NK-92 treated with Interleukin-12 subunit alpha and Interleukin-12 subunit beta, amount 100 ng/mL, for 24 hours (cell line): ENCODE data around the gene DOHH.

Experiments
- DNase-seq: peaks from one replicate; lab custom pipeline; 2025; lab: John Stamatoyannopoulos, UW

DOHH gene

DNA sequence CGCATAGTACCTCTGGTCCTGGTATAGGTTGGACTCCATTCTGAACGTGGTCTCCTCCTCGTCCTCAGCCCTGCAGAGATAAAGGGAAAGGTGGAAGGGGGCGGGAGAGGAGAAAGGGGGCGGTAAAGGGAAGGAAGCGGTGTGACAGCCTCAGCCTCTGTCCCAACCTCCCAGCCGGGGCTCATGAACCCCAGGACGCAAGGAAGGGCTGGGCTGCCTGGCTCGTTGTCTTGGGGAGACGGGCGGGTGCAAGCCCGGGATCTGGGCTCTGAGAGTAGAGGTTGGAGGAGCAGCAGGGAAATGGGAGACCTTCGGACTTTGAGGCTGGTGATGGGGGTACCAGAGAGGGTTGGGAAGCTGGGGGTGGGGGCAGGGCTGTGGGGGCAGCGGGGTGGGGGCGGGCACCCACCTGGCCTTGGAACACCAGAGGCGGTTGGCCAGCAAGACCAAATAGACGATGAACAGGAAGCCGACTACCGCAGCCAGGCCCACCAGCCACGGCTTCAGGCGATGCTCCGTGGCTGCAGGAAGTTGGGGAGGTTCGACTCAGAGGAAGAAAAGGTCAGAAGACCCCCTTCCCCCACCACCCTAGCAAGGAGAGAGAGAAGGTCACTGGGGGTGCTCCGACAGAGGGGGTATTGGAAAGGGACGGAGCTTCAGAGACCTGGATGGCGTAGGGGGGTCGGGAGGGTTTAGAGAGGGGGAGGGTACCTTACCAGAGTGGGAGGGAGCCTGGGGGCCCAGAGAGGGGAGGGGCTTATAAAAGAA, 21.9 kb downstream of the DOHH start:
- DNase-seq: no peak

DNA sequence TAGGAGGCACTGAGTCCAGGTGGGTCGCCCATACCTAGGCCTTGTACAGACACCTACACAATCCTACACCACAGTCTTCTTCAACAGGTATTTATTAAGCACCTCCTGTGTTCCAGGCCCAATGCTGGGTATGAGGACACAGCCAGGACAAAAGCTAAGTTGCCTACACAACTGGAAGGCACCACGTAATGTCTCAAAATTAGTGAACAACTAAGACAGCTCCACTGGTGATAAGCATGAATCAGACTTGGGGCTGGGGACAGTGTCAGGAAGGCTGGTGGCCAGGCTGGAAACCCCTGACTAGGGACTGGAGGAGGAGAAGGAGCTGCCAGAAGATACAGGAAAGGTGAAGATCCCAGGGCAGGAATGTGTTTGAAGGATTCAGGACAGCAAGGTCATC, 22.5 kb downstream of the DOHH start:
- no peak for DNase-seq

DNA sequence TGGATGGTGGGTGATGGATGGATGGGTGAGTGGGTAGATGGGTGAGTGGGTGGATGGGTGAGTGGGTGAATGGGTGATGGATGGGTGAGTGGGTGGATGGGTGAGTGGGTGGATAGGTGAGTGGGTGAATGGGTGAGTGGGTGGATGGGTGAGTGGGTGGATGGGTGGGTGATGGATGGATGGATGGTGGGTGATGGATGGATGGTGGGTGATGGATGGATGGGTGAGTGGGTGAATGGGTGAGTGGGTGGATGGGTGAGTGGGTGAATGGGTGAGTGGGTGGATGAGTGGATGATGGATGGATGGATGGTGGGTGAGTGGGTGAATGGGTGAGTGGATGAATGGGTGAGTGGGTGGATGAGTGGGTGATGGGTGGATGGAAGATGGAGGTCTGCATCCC, 23.0 kb downstream of the DOHH start:
- DNase-seq: no peak

DNA sequence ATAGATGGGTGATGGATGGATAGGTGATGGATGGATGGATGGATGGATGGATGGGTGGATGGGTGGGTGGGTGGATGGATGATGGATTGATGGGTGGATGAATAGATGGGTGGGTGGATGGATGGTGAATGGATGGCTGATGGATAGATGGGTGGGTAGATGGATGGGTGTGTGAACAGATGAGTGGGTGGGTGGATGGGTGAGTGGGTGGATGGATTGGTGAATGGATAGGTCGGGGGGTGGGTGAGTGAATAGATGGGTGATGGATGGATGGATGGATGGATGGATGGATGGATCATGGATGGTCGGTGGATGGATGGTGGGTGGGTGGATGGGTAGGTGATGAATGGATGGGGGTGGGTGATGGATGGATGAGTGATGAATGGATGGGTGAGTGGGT, 23.6 kb downstream of the DOHH start:
- DNase-seq: no peak

DNA sequence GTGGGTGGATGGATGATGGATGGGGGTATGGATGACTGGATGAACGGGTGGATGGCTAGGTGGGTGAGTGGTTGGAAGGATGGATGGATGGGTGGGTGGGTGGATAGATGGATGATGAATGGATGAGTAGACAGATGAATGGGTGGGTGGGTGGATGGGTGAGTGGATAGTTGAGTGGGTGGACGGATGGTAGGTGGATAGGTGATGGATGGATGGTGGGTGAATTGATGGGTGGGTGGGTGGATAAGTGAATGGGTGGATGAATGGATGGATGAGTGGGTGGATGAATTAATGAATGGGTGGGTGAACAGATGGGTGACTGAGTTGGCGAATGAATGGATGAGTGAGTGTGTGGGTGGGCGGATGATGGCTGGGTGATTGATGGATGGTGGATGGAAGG, 25.0 kb downstream of the DOHH start:
- DNase-seq: no peak

DNA sequence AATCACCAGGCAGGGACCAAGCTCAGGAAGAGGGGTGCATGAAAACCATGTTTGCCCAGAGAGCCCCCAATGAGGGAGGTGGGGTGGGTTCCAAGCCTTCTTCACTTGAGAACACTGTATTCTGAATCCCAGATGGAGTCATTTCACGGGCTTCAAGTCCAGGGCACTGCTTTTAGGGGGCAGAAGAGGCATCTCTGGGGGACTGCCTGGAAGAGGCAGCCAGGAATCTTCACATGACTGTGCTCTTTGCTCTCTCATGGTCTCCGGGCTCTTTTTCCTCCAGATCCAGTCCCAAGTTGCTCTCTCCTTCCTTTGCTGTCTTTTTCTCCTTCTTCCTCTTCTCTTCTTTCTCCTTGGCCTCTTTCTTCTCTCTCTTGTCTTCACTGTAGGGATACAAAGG, 25.9 kb downstream of the DOHH start:
- no peak for DNase-seq

DNA sequence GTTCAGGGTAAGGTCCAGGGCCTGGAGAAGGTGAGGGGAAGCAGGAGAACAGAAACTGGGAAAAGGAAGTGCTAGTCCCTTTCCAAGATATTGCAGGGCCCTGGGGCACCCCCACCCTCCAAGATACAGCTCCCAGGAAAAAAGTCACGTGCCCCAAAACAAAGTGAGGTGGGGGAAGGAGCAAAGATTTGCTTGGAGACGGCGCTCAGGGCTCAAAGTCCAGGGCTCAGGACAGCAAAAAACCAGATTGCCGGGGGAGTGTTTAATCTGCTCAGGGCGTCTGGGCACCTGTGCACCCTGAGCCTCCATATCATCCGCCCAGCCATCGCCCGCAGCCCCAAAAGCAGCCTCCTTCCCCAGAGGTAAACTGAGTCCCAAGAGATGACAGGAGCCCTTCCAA, 26.5 kb downstream of the DOHH start:
- no peak for DNase-seq

DNA sequence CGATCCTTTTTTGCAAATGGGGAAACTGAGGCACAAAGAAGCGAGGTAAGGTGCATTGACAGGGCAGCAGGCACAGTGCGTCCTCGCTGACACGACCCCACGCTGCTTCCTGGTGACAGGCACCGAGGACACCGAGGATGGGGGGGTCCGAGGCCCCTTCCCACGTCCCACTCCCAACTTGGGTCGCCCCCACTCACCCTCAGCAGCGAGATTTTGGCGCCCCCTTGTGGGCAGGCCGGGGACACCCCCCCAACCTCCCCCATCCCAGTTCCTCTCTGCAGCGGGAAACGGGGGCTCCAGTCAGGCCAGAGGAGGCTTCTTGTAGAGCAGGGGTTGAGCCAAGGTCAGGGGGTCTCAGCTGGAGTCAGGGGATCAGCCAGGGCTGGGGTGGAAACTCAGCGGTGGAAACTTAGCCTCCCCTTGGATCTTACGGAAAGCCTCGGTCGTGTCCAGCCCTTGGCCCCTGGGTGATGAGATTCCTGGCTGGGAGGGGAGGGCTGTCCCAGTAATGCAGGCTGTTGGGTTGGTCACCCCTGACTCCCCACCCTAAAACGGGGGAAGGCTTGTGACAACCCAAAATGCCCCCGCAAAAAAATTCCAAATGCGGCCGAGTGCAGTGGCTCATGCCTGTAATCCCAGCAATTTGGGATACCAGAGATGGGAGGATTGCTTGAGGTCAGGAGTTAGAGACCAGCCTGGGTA, 28.4 kb downstream of the DOHH start:
- no peak for DNase-seq

DNA sequence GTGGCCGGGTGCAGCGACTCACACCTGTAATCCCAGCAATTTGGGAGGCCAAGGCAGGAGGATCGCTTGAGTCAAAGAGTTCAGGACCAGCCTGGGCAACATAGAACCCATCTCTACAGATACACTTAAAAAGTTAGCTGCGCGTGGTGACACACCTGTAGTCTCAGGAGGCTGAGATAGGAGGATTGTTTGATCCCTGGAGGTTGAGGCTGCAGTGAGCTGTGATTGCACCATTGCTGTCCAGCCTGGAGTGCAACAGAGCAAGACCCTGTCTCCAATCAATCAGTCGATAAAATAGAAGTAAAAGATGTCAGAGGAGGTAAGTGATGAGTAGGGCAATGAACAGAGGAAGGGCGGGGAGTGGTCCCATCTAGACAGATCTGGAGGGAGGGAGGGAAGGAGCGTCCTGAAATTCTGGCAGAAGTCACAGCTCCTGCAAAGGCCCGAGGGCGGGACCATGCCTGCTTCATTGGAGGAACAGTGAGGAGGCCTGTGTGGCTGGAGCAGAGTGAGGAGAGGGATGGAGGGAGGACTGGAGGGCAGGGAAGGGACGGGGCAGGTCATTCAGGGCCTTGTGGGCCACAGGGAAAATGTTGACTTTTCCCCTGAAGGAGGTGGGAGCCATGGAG, 29.9 kb downstream of the DOHH start:
- DNase-seq: no peak

DNA sequence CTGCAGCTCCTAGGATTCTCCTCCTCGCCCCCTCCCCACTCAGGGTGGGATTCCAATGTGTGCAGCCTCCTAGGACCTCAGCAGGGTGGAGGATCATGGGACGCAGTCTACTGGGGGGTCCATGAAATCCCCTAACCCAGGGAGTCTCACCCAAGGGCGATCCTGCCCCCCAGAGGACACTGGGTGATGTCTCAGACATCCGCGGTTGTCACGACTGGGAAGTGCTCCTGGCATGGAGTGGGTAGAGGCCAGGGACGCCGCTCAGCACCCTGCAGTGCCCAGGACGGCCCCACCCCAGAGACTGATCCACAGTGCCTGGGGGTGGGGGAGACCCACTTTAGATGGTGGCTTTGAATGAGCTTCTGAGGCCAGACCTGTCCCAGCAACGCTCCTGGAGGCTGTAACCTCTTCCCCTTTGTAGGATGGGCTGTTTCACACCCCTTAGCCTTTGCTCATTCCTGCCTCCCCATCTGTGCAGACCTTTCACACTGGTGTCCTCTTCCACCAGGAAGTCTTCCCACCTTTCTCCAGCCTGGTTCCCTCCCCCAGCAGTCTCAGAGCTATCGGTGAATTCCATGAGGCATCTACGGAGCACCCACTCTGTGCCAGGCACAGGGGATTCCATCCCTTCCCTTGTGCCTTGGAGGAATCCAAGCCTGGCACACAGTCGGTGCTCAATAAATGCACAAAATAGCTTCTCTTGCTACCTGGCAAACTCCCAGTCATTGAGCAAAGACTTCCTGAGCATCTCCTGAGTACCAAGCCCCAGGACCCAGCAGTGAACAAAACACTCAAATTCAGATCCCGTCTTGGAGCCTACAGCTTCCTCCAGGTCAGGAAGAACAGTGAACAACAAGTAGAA, 30.6 kb downstream of the DOHH start:
- no peak for DNase-seq

DNA sequence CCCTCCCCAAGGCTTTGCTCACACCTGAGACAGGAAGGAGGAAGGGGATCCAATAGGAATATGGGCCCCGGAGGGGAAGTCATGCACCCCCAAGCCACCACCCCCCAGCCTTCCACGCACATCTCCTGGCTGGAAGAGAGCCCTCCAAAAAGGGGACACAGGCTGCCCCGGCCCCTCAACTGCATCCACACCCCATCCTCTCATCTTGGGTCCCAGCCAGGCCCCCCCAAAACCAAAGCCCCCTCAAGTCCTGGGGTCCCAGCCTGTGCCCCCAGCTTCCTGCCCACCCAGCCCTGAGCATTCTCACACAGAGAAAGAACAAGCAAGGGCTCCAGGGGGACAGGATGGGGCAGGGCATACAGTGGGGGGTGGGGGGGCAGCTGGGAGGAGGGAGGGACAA, 32.3 kb downstream of the DOHH start:
- no peak for DNase-seq

DNA sequence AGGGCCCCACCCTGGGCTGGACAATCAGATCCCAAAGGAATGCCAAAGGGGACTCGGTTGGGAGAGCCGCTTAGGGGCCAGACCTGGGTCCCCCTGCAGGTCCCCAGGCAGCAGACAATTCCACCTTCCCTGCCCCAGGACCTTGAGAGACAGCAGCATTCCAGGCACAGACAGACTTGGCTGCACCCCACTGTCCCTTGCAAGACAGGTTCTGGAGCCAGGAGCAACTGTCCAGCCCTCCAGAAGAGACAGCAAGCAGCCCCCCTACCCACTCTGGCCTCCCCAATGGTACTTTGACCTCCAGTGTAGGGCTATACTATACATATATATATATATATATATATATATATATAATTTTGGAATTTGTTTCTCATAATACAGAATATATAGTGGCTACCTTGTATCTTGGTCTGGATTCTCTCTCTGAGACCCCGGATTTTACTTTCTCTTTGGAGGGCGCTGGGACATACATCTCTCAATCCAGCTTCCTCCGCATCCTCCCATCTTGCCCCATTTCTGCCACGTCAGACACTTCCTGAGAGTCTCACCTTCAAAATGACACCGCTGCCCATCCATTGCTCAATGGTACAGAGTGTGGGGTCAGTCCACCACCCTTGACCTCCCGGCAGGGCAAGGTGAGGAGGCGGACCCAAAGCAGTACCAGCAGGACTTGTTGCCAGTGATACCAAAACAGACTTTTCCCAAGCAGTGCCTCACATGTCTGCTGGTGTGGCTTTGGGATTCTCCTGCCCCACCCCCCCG, 32.9 kb downstream of the DOHH start:
- DNase-seq: no peak

DNA sequence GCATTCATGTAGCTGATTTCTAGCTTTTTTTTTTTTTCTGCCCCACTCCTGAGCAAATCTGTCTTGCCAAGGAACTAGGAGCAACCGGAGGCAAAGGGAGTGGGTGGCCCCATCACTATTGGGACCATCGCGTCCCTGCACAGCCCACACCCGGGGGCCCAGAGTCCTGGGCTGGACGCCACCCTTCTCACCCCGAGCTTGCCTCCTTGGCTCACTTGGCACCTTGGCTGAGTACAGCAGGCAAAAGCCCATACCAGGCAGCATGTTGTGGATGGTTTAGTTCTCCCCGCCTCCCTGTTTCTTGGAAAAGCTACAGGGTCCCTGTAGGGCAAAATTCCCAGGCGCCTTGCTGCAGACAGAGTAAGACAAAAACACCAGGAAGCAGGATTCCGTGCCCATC, 33.8 kb downstream of the DOHH start:
- no peak for DNase-seq

DNA sequence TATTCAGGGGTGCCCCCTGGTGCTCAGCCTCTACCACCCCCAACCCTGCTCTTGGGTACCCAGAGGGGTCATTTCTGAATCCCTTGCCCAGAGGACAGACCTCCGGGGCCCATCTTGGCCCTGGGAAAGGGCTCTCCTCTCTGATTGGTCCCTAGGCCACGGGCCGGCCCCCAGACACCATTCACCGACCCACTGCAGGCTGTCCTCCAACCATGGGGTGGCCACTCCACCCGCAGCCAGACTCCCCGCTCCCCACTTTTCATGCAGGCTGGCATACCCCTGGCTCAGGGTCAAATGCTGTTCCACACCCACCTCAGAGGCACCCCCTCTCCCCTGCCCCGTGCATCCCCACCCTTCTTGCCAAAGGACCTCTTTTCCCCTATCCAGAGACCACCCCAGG, 34.9 kb downstream of the DOHH start:
- DNase-seq: no peak

DNA sequence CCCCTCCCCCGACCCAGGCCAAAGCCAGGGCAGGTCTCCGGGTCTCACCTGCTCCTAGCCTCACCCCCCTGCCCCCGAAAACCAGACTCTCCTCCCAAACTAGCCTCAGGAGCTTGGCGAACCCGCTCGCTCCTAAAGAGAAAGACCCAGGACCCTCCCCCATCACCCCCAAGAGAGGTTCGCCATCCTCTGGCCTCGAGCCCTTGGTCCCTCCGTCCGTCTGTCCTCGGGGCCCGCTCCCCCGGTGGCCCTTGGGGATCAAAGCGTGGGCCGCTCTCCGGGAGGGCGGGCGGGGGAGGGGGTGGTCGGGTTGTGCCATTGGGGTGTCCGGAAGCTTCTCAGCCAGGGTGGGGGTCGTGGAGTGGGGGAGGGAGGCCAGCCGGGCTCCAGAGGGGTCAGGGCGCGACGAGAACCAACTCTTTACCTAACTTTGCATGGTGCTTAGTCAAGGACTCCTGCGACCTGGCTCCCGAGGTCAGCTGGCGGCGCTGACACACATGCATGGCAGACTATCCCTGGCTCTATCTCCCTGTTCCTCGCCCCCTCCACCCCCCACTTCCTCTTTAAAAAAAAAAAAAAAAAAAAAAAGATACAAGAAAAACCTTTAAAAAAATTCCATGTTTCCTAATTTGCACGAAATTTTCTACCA, 35.8 kb downstream of the DOHH start:
- DNase-seq: no peak

DNA sequence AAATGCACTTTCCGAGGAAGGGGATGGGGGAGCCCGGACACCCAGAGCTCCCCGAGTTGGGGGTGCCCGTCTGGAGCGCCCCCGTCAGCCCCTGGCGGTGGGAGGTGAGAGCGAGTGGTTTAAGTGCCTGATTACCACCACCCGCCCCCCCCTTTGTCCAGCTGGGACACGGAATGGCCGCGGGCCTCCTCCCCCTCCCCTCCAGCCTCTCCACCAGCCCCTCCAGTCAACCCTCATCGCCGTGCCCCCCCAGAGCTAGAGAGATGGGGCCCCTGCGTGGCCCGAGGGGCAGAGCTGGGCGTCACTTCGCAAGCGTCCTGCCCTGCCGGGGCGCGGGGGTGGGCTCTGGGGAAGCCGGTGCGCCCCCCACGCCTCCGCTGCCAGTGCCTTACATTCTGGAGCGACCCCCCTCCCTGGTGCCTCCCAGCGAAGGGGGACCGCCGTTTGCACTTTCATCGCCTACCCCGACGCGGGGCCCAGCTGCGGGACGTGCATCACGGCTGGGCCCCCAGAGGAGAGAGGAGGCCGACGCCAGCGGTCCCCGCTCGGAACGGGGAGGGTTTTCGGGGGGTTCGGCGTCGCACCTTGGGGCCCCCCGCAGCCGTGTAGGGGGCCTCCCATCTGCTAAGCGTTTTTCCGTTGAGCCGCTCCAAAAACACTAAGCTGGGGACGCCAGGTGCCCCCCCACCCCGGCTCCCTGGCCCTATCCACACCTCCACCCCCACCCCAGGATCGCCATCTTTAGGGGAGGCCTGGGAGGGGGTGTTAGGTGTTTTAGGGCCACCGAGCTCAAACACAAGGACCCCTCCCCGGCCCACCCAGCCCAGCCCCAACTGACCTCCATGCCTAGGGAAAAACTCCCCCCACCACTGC, 36.5 kb downstream of the DOHH start:
- DNase-seq: no peak

DNA sequence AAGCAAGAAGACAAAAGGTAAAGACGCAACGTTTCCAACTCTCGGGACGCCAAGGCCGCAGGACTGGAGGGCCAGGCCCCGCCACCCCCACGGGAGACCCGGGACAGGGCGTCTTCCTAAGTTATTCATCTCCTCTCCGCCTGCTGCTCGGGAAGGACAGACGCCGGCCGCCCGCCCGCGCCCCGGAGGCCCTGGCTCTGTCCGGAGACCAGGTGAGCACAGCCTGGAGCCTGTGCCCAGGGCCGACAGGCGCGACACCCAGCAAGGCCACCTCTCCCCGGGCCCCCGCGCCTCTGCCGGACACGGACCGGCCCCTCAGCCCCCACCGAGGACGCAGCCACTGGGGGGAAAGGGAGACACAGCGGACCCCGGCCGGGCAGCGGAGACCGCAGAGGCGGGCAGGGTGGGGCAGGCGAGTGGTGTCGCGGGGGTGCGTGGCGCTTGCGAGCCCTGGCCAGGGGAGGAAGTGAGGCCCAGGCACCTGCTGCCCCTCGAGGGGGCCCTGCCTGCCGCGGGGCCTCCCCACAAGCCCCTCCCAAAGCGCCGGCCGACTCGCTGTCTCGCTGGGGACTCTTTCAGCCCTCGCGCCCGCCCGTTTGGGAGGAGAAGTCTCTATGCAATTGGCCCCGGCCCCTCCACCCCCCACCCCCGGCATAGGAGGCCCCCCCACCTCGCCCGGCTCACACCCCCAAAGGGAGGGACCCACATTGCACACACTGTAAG, 37.3 kb downstream of the DOHH start:
- DNase-seq: no peak

DNA sequence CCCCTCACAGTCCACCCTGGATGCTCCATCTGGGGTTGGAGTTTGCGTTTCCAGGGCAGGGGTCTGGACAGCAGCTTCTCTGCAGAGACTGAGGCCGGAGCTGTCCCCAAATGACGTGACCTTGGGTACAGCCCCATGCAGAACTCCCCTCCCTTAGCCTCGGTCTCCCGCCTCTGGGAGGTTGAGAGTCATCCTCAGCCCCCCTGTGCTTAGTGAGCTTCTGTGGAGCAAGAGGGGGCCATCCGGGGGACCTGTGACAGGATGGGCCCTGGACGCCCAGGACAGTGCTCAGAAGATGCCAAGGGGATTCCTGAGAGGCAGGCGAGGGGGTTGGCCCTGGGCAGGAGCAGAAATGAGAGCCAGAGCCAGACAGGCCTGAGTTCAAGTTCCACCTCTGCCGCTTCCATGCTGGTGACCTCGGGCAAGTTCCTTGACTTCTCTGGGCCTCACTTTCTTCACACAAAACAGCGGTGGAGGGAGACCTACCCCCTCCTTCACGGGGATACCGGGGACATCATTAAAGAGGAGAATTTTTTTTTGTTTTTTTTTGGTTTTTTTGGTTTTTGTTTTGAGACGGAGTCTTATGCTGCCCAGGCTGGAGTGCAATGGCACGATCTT, 40.4 kb downstream of the DOHH start:
- no peak for DNase-seq
